HL-60 (cell line): ENCODE measurements around the gene DPP10.

ENCODE experiments used
- DNase-seq, 2 experiments: peaks; one replicate each; pipeline ENCODE4 v3.0.0-alpha.2; 2010 to 2020; ENCODE audit warnings: low read depth in 1 of 2, low spot score in 1 of 2
- H3K27ac ChIP-seq: fragments of 250-450 bp; sonication (Bioruptor Pico); replicated peaks from 2 replicates; pipeline ENCODE4 v1.5.1; 2020; ENCODE audit warnings: mild to moderate bottlenecking, moderate library complexity
- H3K27me3 ChIP-seq: fragments of 250-450 bp; sonication (Bioruptor Pico); 2 replicates; pipeline ENCODE4 v1.5.1; 2021; ENCODE audit warnings: mild to moderate bottlenecking, moderate library complexity; ENCODE audit not compliant: insufficient read depth, poor library complexity, severe bottlenecking
- H3K4me3 ChIP-seq: replicated peaks from 2 replicates; pipeline ENCODE4 v1.5.1; 2011; ENCODE audit warnings: mild to moderate bottlenecking, control low read depth, low read length; ENCODE audit not compliant: insufficient read depth
- GABPA ChIP-seq: IDR thresholded peaks from 2 replicates; pipeline ENCODE4 v1.6.1; 2012; ENCODE audit warnings: low read depth
- POLR2AphosphoS5 ChIP-seq: IDR thresholded peaks from 2 replicates; pipeline ENCODE4 v1.6.1; 2012; ENCODE audit warnings: low read depth
- SPI1 ChIP-seq: IDR thresholded peaks from 2 replicates; pipeline ENCODE4 v1.6.1; 2012; ENCODE audit warnings: low read depth, mild to moderate bottlenecking, borderline replicate concordance
- TF ChIP-seq, protein P1 (sequence below): IDR thresholded peaks from 2 replicates; pipeline ENCODE4 v1.6.1; 2012; ENCODE audit warnings: low read depth; ENCODE audit not compliant: insufficient replicate concordance
- TF ChIP-seq, protein P2 (sequence below): IDR thresholded peaks from one replicate; pipeline ENCODE4 v1.5.1; 2011; ENCODE audit warnings: low read length, control low read depth, inconsistent platforms; ENCODE audit not compliant: insufficient read depth

DPP10 gene

DNA sequence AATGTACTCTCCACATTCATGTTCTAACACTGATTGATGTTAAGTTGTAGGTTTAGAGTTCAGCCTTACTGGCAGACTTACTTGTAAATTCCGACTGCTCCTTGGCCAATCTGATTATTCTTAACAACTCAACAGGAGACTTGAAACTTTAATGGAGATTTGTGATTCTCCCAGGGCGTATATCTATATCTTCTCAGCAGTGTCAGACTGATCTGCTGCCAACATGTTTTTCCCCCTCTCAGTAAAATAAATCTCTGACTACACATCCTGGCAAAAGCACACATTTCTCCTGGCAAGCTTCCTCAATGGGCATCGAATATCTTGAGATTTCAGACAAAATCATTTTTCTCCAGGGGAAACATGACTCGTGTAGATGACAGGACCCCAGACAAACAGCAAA, 1041.2 kb downstream of the DPP10 start:
- TF ChIP-seq, protein P1, sequence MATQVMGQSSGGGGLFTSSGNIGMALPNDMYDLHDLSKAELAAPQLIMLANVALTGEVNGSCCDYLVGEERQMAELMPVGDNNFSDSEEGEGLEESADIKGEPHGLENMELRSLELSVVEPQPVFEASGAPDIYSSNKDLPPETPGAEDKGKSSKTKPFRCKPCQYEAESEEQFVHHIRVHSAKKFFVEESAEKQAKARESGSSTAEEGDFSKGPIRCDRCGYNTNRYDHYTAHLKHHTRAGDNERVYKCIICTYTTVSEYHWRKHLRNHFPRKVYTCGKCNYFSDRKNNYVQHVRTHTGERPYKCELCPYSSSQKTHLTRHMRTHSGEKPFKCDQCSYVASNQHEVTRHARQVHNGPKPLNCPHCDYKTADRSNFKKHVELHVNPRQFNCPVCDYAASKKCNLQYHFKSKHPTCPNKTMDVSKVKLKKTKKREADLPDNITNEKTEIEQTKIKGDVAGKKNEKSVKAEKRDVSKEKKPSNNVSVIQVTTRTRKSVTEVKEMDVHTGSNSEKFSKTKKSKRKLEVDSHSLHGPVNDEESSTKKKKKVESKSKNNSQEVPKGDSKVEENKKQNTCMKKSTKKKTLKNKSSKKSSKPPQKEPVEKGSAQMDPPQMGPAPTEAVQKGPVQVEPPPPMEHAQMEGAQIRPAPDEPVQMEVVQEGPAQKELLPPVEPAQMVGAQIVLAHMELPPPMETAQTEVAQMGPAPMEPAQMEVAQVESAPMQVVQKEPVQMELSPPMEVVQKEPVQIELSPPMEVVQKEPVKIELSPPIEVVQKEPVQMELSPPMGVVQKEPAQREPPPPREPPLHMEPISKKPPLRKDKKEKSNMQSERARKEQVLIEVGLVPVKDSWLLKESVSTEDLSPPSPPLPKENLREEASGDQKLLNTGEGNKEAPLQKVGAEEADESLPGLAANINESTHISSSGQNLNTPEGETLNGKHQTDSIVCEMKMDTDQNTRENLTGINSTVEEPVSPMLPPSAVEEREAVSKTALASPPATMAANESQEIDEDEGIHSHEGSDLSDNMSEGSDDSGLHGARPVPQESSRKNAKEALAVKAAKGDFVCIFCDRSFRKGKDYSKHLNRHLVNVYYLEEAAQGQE, result no peak
- TF ChIP-seq, protein P2, sequence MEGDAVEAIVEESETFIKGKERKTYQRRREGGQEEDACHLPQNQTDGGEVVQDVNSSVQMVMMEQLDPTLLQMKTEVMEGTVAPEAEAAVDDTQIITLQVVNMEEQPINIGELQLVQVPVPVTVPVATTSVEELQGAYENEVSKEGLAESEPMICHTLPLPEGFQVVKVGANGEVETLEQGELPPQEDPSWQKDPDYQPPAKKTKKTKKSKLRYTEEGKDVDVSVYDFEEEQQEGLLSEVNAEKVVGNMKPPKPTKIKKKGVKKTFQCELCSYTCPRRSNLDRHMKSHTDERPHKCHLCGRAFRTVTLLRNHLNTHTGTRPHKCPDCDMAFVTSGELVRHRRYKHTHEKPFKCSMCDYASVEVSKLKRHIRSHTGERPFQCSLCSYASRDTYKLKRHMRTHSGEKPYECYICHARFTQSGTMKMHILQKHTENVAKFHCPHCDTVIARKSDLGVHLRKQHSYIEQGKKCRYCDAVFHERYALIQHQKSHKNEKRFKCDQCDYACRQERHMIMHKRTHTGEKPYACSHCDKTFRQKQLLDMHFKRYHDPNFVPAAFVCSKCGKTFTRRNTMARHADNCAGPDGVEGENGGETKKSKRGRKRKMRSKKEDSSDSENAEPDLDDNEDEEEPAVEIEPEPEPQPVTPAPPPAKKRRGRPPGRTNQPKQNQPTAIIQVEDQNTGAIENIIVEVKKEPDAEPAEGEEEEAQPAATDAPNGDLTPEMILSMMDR, result no peak
- TF ChIP-seq POLR2AphosphoS5 (no peak), SPI1 (no peak), GABPA (no peak)
- DNase-seq, result no peak
- no peak overlapping the region for H3K27ac ChIP-seq
- H3K4me3 ChIP-seq, result no peak overlapping the region
- H3K27me3 ChIP-seq, result no peaks in the 10 kb centered on the region

DNA sequence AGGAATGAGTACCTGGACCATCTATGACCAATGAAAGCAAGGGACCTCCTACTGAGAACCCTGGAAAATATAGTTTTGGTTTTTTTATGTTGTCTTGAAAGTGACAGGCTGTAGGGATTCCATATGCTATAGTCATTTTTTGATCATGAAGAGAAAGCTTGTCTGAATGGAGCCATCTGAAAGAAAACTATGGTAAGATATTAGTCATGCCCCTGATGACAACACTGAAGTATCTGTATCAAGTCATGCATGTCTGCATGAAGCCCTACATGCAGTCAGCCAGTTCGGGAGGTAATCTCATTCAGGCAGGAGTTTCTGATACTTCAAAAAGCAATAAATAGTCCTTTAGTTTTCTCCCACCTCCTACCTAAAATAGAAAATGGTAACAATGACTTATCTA, 1042.0 kb downstream of the DPP10 start:
- Histone ChIP-seq H3K4me3 (no peak overlapping the region), H3K27me3 (no peaks in the 10 kb centered on the region), H3K27ac (no peak overlapping the region)
- DNase-seq, result no peak
- TF ChIP-seq SPI1, result no peak
- TF ChIP-seq POLR2AphosphoS5, result no peak
- TF ChIP-seq, protein P2, result no peak
- TF ChIP-seq GABPA, result no peak
- TF ChIP-seq, protein P1, result no peak

DNA sequence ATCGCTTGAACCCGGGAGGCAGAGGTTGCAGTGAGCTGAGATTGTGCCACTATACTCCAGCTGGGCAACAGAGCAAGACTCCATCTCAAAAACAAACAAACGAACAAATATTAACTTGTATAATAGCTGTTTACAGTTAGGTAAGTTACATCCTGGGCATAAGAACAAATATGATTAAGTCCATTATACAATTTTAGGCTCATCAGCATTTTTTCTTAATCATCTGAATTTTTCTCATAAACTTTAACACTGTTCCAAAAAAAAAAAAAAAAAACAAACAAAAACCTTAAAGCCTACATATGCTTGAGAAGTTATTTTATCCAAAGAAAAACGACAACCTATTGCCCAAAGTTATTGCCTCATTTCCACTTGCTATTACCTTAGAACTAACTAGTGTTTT, 1042.5 kb downstream of the DPP10 start:
- Histone ChIP-seq H3K4me3 (no peak overlapping the region), H3K27ac (no peak overlapping the region), H3K27me3 (no peaks in the 10 kb centered on the region)
- no peak for DNase-seq
- TF ChIP-seq GABPA (no peak), POLR2AphosphoS5 (no peak), SPI1 (no peak)
- TF ChIP-seq, protein P1, result no peak
- TF ChIP-seq, protein P2, result no peak
